Hematopoietic multipotent progenitor cell (in vitro differentiated cells): ENCODE results near the gene DNAJC3. TPM values are rescaled to one million over a fixed set of nuclear protein-coding genes. Genes with fewer than 3 reads are reported as not detected.
A peak's percentile ranks its signal among the peaks of the same experiment; 100 is the strongest.

ENCODE experiments used
- DNase-seq, 3 donors: peaks; one replicate each; pipeline ENCODE4 v3.0.0-alpha.2; 2011 to 2015; ENCODE audit warnings: low read depth in 2 of 3, low spot score in 2 of 3
- small RNA-seq: library from RNA; depleted of rRNA; stranded (forward); fragments of <200 nt; gene quantifications from one replicate; pipeline ENCODE3, GENCODE V24; 2012
- total RNA-seq: library from RNA; depleted of rRNA; stranded (reverse); fragments of >200 nt; gene quantifications from one replicate; pipeline ENCODE4 v1.2.3, GENCODE V29; 2012

Gene DNAJC3
- total RNA-seq, 1 donor: 11.8 TPM

DNA sequence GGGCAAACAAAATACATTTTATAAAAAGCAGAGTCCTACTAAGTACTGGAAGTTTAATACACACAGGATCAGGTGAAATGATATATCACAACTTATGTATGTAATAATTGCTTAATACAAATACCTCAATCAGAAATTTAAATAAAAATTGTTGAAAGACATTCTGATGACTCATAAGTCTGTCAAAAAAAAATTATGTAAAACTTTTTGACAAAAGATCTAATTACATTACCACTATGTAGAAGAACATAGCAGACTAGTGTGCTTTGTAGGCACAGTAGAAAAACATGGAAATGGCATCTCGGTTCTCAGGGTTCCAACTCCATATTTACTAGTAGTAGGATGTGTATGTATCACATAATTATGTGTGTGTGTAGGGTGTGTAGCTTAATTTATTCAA, 156.2 kb downstream of the DNAJC3 start:
- no peak for DNase-seq

DNA sequence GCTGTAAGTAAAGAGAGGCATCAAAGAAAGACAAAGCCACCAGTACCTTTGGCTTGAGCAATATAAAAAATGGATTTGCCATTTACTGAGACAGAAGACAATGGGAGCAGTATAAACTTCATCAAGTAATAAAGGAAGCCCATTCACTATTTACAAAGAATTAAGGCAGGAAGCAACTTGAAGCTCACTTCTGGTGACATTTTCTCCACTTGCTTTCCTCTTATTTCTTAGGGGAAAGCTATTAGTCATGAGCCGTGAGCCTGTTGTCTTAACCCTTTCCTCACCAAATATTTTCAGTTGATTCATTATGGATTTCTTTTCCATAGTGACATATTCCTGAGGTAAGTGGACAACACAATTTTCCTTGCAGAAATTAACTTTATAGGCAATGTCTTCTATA, 156.8 kb downstream of the DNAJC3 start:
- DNase-seq: peak in 2 of 3 donors; percentile 7 to 20

DNA sequence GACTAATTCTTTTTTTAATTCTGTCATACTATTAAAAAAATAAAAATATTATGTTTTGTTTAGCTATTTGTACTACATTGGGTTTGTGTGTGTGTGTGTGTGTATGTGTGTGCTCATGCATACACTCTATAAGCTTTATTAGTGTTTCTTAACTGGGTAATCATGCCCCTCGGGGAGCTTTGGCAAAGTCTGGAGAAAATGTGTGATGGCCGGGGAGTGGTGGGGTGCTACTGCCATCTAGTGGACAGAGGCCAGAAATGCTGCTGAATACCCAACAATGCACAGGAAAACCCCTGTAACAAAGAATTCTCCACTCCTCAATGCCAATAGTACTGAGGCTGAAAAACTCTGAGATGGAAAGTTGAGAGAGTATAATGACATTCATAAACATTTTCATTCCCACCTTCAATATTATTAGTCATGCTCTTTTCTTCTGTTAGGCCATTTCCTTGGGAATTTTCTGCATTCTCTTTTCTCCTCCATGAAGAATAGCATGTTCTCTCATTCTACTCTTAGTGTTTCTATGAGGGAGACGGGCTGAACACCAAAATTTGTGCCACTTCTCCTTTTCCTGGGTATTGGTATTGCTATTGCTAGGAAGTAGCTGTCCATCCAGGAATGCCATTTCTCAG, 157.3 kb downstream of the DNAJC3 start:
- DNase-seq: peak; percentile 33 to 88 (median 62)

DNA sequence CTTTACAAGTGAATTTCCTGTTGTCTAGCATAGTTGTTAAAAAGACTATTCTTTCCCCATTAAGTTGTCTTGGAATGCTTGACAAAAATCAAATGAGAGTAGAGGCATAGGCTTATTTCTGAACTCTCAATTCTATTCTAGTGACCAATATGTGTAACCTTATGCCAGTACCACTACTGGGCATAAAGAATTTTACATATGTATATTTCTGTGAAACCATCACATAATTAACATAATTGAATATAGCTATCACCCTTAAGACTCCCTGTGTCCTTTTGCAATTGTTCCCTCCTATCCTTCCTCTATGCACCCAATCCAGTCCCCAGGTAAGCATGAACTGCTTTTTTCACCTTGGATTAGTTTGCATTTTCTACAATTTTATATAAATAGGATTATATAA, 165.0 kb downstream of the DNAJC3 start:
- no peak for DNase-seq

DNA sequence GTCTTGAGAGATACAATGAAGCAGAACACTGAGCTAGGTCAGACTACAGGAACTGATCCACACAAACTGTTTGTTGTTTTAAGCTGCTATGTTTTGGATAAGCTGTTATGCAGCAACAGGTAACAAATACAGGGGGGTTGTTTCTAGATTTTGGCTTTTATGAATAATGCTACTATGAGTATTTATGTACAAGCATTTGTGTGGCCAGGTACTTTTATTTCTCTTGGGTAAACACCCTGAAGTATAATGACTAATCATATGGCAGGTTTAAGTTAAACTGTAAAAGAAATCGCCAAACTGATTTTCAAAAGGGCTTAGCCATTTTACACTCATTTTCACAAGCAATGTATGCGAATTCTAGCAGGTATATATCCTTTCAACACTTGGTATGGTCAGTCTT, 166.0 kb downstream of the DNAJC3 start:
- DNase-seq: no peak

Small RNAs within 50 kb of the gene (small RNA-seq; reads per million reads assigned to genes)
- not detected for gene HMGN1P24

Other genes with a start within 250 kb of the DNAJC3 start
- 26.1 TPM for gene CLDN10, start 124.4 kb upstream of the DNAJC3 start, total RNA-seq
- 0.27 TPM for gene DZIP1, start 32.4 kb upstream of the DNAJC3 start, total RNA-seq